Skeletal muscle tissue (tissue), 4 donors: ENCODE results near the gene PDZRN4. TPM values are rescaled to one million over a fixed set of nuclear protein-coding genes. Genes with fewer than 3 reads are reported as not detected.
A peak's percentile ranks its signal among the peaks of the same experiment; 100 is the strongest.
"Not testable (repeated sequence)": the region's sequence is repeated elsewhere in the genome, so short reads cannot be mapped to it uniquely, and the experiment has no call there.

Experiments
- H3K27ac ChIP-seq: one replicate; pipeline ENCODE4 v1.7.0; 2013; ENCODE audit warnings: mild to moderate bottlenecking, low read depth, low read length, inconsistent platforms
- H3K27me3 ChIP-seq, 3 donors: one replicate each; pipeline ENCODE4 v1.7.0; 2013; ENCODE audit warnings: low read length in 3 of 3; ENCODE audit not compliant: control insufficient read depth in 3 of 3, insufficient read depth in 3 of 3
- H3K36me3 ChIP-seq, 3 donors: one replicate each; pipeline ENCODE4 v1.7.0; 2013; ENCODE audit warnings: low read length in 3 of 3; ENCODE audit not compliant: control insufficient read depth in 3 of 3, insufficient read depth in 3 of 3
- H3K4me1 ChIP-seq, 3 donors: one replicate each; pipeline ENCODE4 v1.7.0; 2013; ENCODE audit warnings: low read length in 3 of 3, mild to moderate bottlenecking in 3 of 3; ENCODE audit not compliant: control insufficient read depth in 3 of 3, insufficient read depth in 3 of 3
- H3K4me3 ChIP-seq, 3 donors: one replicate each; pipeline ENCODE4 v1.7.0; 2013; ENCODE audit warnings: low read length in 3 of 3
- H3K9ac ChIP-seq, 3 donors: one replicate each; pipeline ENCODE4 v1.7.0; 2013; ENCODE audit warnings: low read length in 3 of 3, mild to moderate bottlenecking in 3 of 3, moderate library complexity in 2 of 3, low read depth in 1 of 3
- H3K9me3 ChIP-seq, 3 donors: one replicate each; pipeline ENCODE4 v1.7.0; 2013; ENCODE audit warnings: low read length in 3 of 3; ENCODE audit not compliant: control insufficient read depth in 3 of 3
- total RNA-seq: library from RNA; depleted of rRNA; stranded (reverse); fragments of >200 nt; gene quantifications from one replicate; pipeline ENCODE4 v1.2.3, GENCODE V29; 2014
- donor health status: Osteomylitis.

PDZRN4 gene
- total RNA-seq, result 1.6 TPM

DNA sequence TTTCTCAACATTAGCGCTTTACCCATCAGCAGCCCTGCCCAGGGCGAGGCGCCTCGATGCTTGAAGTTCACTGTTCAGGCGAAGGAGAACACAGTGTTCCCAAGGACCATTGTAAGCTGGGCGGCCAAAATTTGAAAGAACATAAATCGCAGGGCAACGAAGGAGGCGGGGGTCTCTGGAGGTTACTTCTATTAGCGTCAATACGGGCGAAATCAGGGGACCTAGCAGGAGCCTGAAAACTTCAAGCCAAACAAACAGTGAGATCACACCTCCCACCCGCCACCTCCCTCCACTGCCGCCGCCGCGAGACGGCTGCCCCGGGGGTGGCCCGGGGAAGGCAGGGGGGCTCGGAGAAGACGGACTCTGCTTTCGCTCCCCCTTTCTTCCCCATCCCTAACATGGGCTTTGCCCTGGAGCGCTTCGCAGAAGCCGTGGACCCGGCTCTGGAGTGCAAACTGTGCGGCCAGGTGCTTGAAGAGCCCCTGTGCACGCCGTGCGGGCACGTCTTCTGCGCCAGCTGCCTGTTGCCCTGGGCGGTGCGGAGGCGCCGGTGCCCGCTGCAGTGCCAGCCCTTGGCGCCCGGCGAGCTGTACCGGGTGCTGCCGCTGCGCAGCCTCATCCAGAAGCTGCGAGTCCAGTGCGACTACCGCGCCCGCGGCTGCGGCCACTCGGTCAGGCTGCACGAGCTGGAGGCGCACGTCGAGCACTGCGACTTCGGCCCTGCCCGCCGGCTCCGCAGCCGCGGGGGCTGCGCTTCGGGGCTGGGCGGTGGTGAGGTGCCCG is at the start of gene PDZRN4:
Gene PDZRN4, plus strand, starts transcription at position 263 of the 783 bp plus-strand sequence.
- H3K27me3 ChIP-seq, result peaks cover 22 to 33% (median 27%) of the 10 kb centered on the region in 3 donors
- no peaks in the 10 kb centered on the region for H3K9me3 ChIP-seq
- H3K9ac ChIP-seq, result no peak within 1 kb of the TSS
- H3K4me3 ChIP-seq, result peak within 1 kb of the TSS in 2 of 3 donors; percentile 38 to 41
- H3K27ac ChIP-seq, result no peak within 1 kb of the TSS
- H3K36me3 ChIP-seq, result no peaks in the 10 kb centered on the region
- H3K4me1 ChIP-seq, result no peaks in the 10 kb centered on the region

DNA sequence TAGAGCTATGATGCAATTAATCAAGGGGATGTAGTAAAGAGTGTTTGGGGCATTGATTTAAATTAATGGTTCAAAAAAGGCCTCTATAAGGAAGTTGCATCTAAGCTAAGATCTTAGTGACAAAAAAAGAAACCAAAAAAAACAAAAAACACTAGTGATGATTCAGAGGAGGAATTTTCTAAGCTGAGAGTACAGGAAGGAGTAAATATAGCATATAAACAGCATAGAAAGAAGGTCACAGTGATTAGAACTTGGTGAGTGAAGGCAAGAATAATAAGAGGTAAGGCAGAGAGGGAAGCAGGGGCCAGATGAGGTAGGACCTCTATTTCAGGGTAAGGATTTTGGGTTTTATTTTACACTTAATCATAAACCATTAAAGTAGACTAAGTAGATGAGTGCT is 48.0 kb upstream of the PDZRN4 start:
- no peaks in the 10 kb centered on the region for H3K4me1 ChIP-seq
- H3K9me3 ChIP-seq, result no peaks in the 10 kb centered on the region
- no peak overlapping the region for H3K27ac ChIP-seq
- no peak overlapping the region for H3K9ac ChIP-seq
- no peaks in the 10 kb centered on the region for H3K27me3 ChIP-seq
- H3K4me3 ChIP-seq, result no peak overlapping the region
- no peaks in the 10 kb centered on the region for H3K36me3 ChIP-seq

DNA sequence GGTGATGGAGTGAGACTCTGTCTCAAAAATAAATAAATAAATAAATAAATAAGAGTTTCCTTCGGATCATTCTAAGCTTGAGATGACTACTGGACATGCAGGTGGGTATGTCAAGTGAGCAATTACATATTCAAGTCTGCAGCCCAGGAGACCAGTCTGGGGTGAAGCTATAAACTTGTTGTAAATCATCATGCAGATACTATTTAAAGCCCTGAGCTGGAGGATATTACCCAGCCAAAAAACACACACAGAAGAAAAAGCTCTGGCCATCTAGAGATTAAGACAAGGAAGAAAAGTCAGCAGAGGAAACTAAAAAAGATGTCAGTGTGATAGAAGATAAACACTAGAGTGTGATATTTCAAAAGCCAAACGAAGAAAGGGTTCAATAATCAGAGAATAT is 47.0 kb upstream of the PDZRN4 start:
- H3K27ac ChIP-seq, result no peak overlapping the region
- H3K27me3 ChIP-seq, result no peaks in the 10 kb centered on the region
- H3K4me3 ChIP-seq, result no peak overlapping the region
- H3K9me3 ChIP-seq, result no peaks in the 10 kb centered on the region
- H3K4me1 ChIP-seq, result no peaks in the 10 kb centered on the region
- H3K9ac ChIP-seq, result no peak overlapping the region
- H3K36me3 ChIP-seq, result no peaks in the 10 kb centered on the region

DNA sequence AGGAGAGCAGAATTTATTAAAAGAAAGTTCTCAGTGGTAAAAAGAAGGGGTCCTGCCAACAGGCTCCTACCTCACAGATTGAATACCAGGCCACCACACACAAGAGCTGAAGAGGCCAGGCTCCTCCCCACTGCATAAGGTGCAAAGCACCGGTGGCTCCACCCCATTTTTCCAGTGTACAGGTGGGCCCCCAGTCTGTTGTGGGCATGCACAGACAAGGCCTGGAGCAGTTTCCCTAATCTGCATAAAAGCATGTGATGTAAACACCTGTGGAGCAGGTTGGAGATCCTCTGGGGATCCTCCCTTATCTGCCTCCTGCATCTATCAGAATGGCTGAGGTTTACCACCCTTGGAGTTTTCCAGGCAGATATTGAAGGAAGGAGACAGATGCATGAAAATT is 45.7 kb upstream of the PDZRN4 start:
- Histone ChIP-seq H3K27me3 (no peaks in the 10 kb centered on the region), H3K27ac (no peak overlapping the region), H3K9me3 (no peaks in the 10 kb centered on the region), H3K36me3 (no peaks in the 10 kb centered on the region), H3K4me1 (no peaks in the 10 kb centered on the region), H3K4me3 (no peak overlapping the region), H3K9ac (no peak overlapping the region)

DNA sequence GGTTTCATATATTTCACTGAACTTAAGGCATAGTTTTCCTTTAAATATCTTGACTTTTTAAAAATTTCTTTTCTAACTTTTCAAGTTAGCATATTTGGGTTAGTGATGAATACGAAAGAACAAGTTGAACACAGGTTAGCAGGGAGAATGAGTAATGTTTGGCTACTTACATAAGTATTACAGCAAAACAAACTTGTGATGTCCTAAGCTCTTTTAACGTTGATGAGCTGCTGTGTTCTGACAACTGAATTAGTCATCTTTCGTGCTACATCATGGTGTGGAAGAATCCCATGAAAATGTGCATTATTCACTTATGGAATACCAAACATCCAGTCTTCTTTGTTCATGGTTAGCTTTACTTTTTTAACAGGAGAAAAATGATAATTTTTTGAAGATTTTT is 36.3 kb upstream of the PDZRN4 start:
- Histone ChIP-seq H3K27ac (no peak overlapping the region), H3K9me3 (no peaks in the 10 kb centered on the region), H3K4me1 (no peaks in the 10 kb centered on the region), H3K27me3 (no peaks in the 10 kb centered on the region), H3K9ac (no peak overlapping the region), H3K36me3 (no peaks in the 10 kb centered on the region), H3K4me3 (no peak overlapping the region)

DNA sequence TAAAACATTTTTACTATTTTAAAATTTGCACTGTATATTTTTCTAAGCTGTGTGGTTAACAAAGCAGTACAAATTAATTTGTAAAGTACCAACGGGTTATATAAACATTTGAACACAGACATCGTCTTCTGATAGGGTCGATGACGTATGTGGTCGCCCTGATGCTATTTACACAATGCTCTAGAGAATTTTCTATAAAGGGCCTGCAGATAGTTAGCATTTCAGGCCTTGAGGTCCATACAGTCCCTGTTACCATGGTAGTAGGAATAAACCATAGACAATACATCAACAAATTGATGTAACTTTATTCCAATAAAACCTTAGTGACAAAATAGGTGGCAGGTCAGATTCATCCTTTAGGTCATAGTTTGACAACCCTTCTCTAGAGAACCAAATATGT is 25.7 kb upstream of the PDZRN4 start:
- Histone ChIP-seq H3K27ac (no peak overlapping the region), H3K4me3 (no peak overlapping the region), H3K9ac (no peak overlapping the region)

DNA sequence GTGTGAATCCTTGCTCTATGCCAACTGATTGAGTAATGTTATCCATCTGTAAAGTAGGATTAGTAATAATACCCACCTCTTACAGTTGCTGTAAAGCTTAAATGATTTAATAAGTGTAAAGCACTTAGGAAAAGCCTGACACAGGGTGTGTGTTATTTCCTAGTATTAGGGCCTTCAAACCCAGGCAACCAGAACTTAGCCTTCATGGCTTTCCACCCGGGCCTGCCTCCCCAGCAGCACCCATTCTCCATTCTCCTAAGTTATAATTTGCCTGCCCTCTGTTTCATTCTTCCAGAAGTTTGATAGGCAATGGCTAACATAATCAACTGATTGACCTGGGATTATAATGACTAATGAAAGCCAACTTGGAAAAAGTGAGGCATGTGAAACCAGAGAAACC is 20.4 kb upstream of the PDZRN4 start:
- H3K27ac ChIP-seq, result no peak overlapping the region
- no peak overlapping the region for H3K4me3 ChIP-seq
- no peaks in the 10 kb centered on the region for H3K4me1 ChIP-seq
- no peaks in the 10 kb centered on the region for H3K9me3 ChIP-seq
- H3K36me3 ChIP-seq, result no peaks in the 10 kb centered on the region
- H3K27me3 ChIP-seq, result no peaks in the 10 kb centered on the region
- no peak overlapping the region for H3K9ac ChIP-seq

More for the DNA sequence above, 25.7 kb upstream of the PDZRN4 start:
- no peaks in the 10 kb centered on the region for H3K36me3 ChIP-seq
- H3K4me1 ChIP-seq, result no peaks in the 10 kb centered on the region
- H3K27me3 ChIP-seq, result no peaks in the 10 kb centered on the region
- H3K9me3 ChIP-seq, result no peaks in the 10 kb centered on the region

DNA sequence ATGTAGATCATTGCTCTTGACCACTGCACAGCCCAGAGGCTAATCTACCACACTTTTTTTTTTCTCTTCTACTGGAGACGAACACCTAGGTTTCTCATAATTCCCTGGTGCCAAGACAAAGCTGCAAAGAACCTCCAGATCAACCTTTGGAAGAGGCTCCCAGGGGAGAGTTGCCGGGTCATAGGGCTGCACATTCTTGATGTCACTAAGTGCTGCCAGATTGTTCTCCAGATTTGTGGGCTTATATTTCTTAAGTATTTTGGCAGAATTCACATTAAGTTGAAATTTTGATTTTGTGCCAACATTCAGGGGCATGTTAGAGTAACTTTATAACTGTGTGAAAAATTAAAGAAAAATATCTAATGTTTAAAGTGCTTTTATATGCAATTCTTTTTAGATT is 13.5 kb upstream of the PDZRN4 start:
- Histone ChIP-seq H3K36me3 (no peaks in the 10 kb centered on the region), H3K4me1 (no peaks in the 10 kb centered on the region), H3K27me3 (no peaks in the 10 kb centered on the region), H3K4me3 (no peak overlapping the region), H3K9me3 (no peaks in the 10 kb centered on the region), H3K9ac (no peak overlapping the region), H3K27ac (no peak overlapping the region)

DNA sequence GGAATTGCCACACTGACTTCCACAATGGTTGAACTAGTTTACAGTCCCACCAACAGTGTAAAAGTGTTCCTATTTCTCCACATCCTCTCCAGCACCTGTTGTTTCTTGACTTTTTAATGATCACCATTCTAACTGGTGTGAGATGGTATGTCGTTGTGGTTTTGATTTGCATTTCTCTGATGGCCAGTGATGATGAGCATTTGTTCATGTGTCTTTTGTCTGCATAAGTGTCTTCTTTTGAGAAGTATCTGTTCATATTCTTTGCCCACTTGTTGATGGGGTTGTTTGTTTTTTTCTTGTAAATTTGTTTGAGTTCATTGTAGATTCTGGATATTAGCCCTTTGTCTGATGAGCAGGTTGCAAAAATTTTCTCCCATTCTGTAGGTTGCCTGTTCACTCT is 8.6 kb upstream of the PDZRN4 start:
- H3K9me3 ChIP-seq, H3K9ac ChIP-seq, H3K4me3 ChIP-seq, H3K27ac ChIP-seq, H3K27me3 ChIP-seq, H3K36me3 ChIP-seq, H3K4me1 ChIP-seq: not testable (repeated sequence)

DNA sequence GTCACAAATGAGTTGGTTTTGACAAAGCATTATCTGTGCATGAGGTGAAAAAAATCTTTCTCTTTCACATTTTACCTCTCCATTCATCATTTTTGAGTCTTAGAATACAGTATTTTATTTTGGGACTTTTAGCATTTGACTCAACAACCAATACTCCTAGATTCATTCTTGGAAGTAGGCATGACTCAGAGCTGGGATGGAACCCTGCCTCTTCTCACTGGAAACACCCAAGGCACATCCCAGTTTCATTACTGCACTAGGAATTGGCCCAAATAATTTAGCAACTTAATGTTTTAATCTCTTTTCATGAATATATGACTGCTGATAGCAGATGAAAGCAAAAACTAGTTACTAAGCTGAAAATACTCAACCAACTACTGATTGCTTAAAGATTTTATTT is 3.3 kb upstream of the PDZRN4 start:
- no peaks in the 10 kb centered on the region for H3K4me1 ChIP-seq
- H3K4me3 ChIP-seq, result no peak overlapping the region
- no peaks in the 10 kb centered on the region for H3K36me3 ChIP-seq
- no peaks in the 10 kb centered on the region for H3K9me3 ChIP-seq
- H3K27me3 ChIP-seq, result peaks cover 20 to 27% (median 24%) of the 10 kb centered on the region in 3 donors
- H3K27ac ChIP-seq, result no peak overlapping the region
- H3K9ac ChIP-seq, result no peak overlapping the region
